ENCODE measurements around the gene TSPAN9. TPM values are rescaled to one million over a fixed set of nuclear protein-coding genes. Genes with fewer than 3 reads are reported as not detected.

TSPAN9 gene, protein sequence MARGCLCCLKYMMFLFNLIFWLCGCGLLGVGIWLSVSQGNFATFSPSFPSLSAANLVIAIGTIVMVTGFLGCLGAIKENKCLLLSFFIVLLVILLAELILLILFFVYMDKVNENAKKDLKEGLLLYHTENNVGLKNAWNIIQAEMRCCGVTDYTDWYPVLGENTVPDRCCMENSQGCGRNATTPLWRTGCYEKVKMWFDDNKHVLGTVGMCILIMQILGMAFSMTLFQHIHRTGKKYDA
- total RNA-seq (under 1 TPM; 0.67 to 0.84 TPM), polyA plus RNA-seq (not detected)

GRCh38 chr12:3076730-3077571, at the start of gene TSPAN9:
Gene TSPAN9, plus strand, starts transcription at chr12:3077379. Its CDS starts 123,815 bp downstream, at chr12:3201194.
- intact Hi-C loops (cut with micrococcal nuclease): no loop called here

GRCh38 chr12:3028108-3028507, 49.1 kb upstream of the TSPAN9 start:
- Mint-ChIP-seq H3K27me3 (peaks cover 3% of the 10 kb centered on the region in 2 donors), H3K36me3 (no peaks in the 10 kb centered on the region), H3K27ac (no peak overlapping the region), H3K4me3 (no peak overlapping the region), H3K4me1 (no peaks in the 10 kb centered on the region), H3K9me3 (no peaks in the 10 kb centered on the region)
- no peaks in the 10 kb centered on the region for H3K36me3 ChIP-seq (ENCODE audit: insufficient read depth, low read length)
- DNase-seq: no peak
- ChIA-PET POLR2A (ENCODE audit: partially characterized antibody) (no interaction called here), CTCF (ENCODE audit: partially characterized antibody) (no interaction called here)
- no peak overlapping the region for H3K4me3 ChIP-seq (ENCODE audit: low read length in 2 of 2)
- H3K4me1 ChIP-seq (ENCODE audit: insufficient read depth, low read length): no peaks in the 10 kb centered on the region
- H3K27me3 ChIP-seq (ENCODE audit: insufficient read depth, low read length): no peaks in the 10 kb centered on the region
- H3K9me3 ChIP-seq (ENCODE audit: control insufficient read depth in 1 of 2, low read length in 2 of 2): no peaks in the 10 kb centered on the region
- H3K27ac ChIP-seq (ENCODE audit: low read depth, low read length): no peak overlapping the region
- intact Hi-C loops (cut with micrococcal nuclease): no loop called here

More at GRCh38 chr12:3076730-3077571, at the start of gene TSPAN9:
- Histone ChIP-seq H3K9me3 (ENCODE audit: control insufficient read depth in 1 of 2, low read length in 2 of 2) (no peaks in the 10 kb centered on the region), H3K4me3 (ENCODE audit: low read length in 2 of 2) (peak within 1 kb of the TSS; percentile 42 to 51), H3K27me3 (ENCODE audit: insufficient read depth, low read length) (no peaks in the 10 kb centered on the region), H3K4me1 (ENCODE audit: insufficient read depth, low read length) (peaks cover 9% of the 10 kb centered on the region), H3K27ac (ENCODE audit: low read depth, low read length) (no peak within 1 kb of the TSS), H3K36me3 (ENCODE audit: insufficient read depth, low read length) (no peaks in the 10 kb centered on the region)
- peaks cover 0 to 1% of the 10 kb centered on the region in 2 donors for H3K36me3 Mint-ChIP-seq
- ChIA-PET POLR2A (ENCODE audit: partially characterized antibody) (no interaction called here), CTCF (ENCODE audit: partially characterized antibody) (interaction anchor here (1.4 kb wide), 1 partner anchor 199 kb away, joined by 6 read pairs; no protein-coding TSS in a partner anchor)
- peak within 1 kb of the TSS; percentile 80 to 88 (median 88) for H3K4me3 Mint-ChIP-seq
- H3K27ac Mint-ChIP-seq: peak within 1 kb of the TSS in 5 of 7 donors; percentile 25 to 76 (median 59)
- DNase-seq: peak; percentile 53 to 66 (median 61)
- peaks cover 2 to 15% (median 12%) of the 10 kb centered on the region in 4 donors for H3K4me1 Mint-ChIP-seq
- peaks cover 0 to 7% of the 10 kb centered on the region in 2 donors for H3K27me3 Mint-ChIP-seq
- H3K9me3 Mint-ChIP-seq: no peaks in the 10 kb centered on the region

- no peaks in the 10 kb centered on the region for H3K9me3 Mint-ChIP-seq
- no peak overlapping the region for H3K4me3 Mint-ChIP-seq
- H3K36me3 ChIP-seq (ENCODE audit: insufficient read depth, low read length): no peaks in the 10 kb centered on the region
- no peak overlapping the region for H3K27ac ChIP-seq (ENCODE audit: low read depth, low read length)
- H3K27me3 Mint-ChIP-seq: peaks cover 3% of the 10 kb centered on the region in 2 donors
- ChIA-PET POLR2A (ENCODE audit: partially characterized antibody) (no interaction called here), CTCF (ENCODE audit: partially characterized antibody) (no interaction called here)
- no peaks in the 10 kb centered on the region for H3K27me3 ChIP-seq (ENCODE audit: insufficient read depth, low read length)
- no peak for DNase-seq
- H3K4me3 ChIP-seq (ENCODE audit: low read length in 2 of 2): no peak overlapping the region
- H3K4me1 ChIP-seq (ENCODE audit: insufficient read depth, low read length): no peaks in the 10 kb centered on the region
- H3K9me3 ChIP-seq (ENCODE audit: control insufficient read depth in 1 of 2, low read length in 2 of 2): no peaks in the 10 kb centered on the region
- intact Hi-C loops (cut with micrococcal nuclease): no loop called here
- H3K27ac Mint-ChIP-seq: no peak overlapping the region
- H3K36me3 Mint-ChIP-seq: no peaks in the 10 kb centered on the region
- no peaks in the 10 kb centered on the region for H3K4me1 Mint-ChIP-seq
These were observed 46.3 kb upstream of the TSPAN9 start for GRCh38 chr12:3030821-3031429.

DNA sequence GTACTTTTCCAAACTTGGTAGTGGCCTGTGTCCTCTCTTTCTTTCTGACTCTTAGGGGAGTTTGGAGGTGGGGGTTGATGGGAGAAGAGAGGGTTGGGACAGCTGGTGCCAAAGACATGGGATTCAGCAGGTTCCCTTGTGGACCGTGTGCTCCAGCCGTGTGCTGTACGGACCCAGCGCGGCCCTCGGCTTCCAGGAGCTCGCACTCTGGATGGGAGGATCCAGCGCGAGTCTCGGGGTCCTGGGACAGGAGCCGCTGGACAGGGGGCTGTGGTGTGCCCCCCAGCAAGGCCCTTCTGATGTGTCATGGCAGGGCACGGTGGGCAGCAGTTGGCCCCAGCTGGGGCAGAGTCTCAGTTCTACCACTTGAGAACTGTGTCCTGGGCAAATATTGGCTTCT, 45.0 kb upstream of the TSPAN9 start:
- Mint-ChIP-seq H3K9me3 (no peaks in the 10 kb centered on the region), H3K27me3 (peaks cover 3% of the 10 kb centered on the region in 2 donors), H3K4me3 (no peak overlapping the region), H3K27ac (no peak overlapping the region), H3K36me3 (no peaks in the 10 kb centered on the region), H3K4me1 (no peaks in the 10 kb centered on the region)
- ChIA-PET POLR2A (ENCODE audit: partially characterized antibody) (no interaction called here), CTCF (ENCODE audit: partially characterized antibody) (interaction anchor here (0.9 kb wide), 1 partner anchor 10 kb away, joined by 3 read pairs; no protein-coding TSS in a partner anchor)
- no peak for DNase-seq
- H3K27me3 ChIP-seq (ENCODE audit: insufficient read depth, low read length): no peaks in the 10 kb centered on the region
- H3K4me3 ChIP-seq (ENCODE audit: low read length in 2 of 2): no peak overlapping the region
- no peaks in the 10 kb centered on the region for H3K9me3 ChIP-seq (ENCODE audit: control insufficient read depth in 1 of 2, low read length in 2 of 2)
- no peaks in the 10 kb centered on the region for H3K4me1 ChIP-seq (ENCODE audit: insufficient read depth, low read length)
- no peaks in the 10 kb centered on the region for H3K36me3 ChIP-seq (ENCODE audit: insufficient read depth, low read length)
- intact Hi-C loops (cut with micrococcal nuclease): no loop called here
- no peak overlapping the region for H3K27ac ChIP-seq (ENCODE audit: low read depth, low read length)

- DNase-seq: no peak
- Mint-ChIP-seq H3K4me3 (no peak overlapping the region), H3K4me1 (no peaks in the 10 kb centered on the region), H3K9me3 (no peaks in the 10 kb centered on the region), H3K27ac (no peak overlapping the region), H3K36me3 (no peaks in the 10 kb centered on the region), H3K27me3 (peaks cover 3% of the 10 kb centered on the region in 2 donors)
- H3K4me3 ChIP-seq (ENCODE audit: low read length in 2 of 2): no peak overlapping the region
- CTCF ChIA-PET (ENCODE audit: partially characterized antibody): interaction anchor here (0.9 kb wide), 1 partner anchor 9 kb away, joined by 3 read pairs; no protein-coding TSS in a partner anchor
- no peaks in the 10 kb centered on the region for H3K9me3 ChIP-seq (ENCODE audit: control insufficient read depth in 1 of 2, low read length in 2 of 2)
- no peaks in the 10 kb centered on the region for H3K36me3 ChIP-seq (ENCODE audit: insufficient read depth, low read length)
- intact Hi-C loops (cut with micrococcal nuclease): no loop called here
- H3K4me1 ChIP-seq (ENCODE audit: insufficient read depth, low read length): no peaks in the 10 kb centered on the region
- POLR2A ChIA-PET (ENCODE audit: partially characterized antibody): no interaction called here
- H3K27ac ChIP-seq (ENCODE audit: low read depth, low read length): no peak overlapping the region
- no peaks in the 10 kb centered on the region for H3K27me3 ChIP-seq (ENCODE audit: insufficient read depth, low read length)
These were observed 44.2 kb upstream of the TSPAN9 start for GRCh38 chr12:3032770-3033538.

GRCh38 chr12:3033539-3033867, 43.7 kb upstream of the TSPAN9 start:
- intact Hi-C loops (cut with micrococcal nuclease): no loop called here
- Histone ChIP-seq H3K27ac (ENCODE audit: low read depth, low read length) (no peak overlapping the region), H3K4me1 (ENCODE audit: insufficient read depth, low read length) (no peaks in the 10 kb centered on the region), H3K9me3 (ENCODE audit: control insufficient read depth in 1 of 2, low read length in 2 of 2) (no peaks in the 10 kb centered on the region), H3K27me3 (ENCODE audit: insufficient read depth, low read length) (no peaks in the 10 kb centered on the region), H3K36me3 (ENCODE audit: insufficient read depth, low read length) (no peaks in the 10 kb centered on the region), H3K4me3 (ENCODE audit: low read length in 2 of 2) (no peak overlapping the region)
- peaks cover 3% of the 10 kb centered on the region in 2 donors for H3K27me3 Mint-ChIP-seq
- H3K27ac Mint-ChIP-seq: no peak overlapping the region
- H3K4me1 Mint-ChIP-seq: no peaks in the 10 kb centered on the region
- POLR2A ChIA-PET (ENCODE audit: partially characterized antibody): no interaction called here
- CTCF ChIA-PET (ENCODE audit: partially characterized antibody): no interaction called here
- DNase-seq: no peak
- no peak overlapping the region for H3K4me3 Mint-ChIP-seq
- H3K36me3 Mint-ChIP-seq: no peaks in the 10 kb centered on the region
- no peaks in the 10 kb centered on the region for H3K9me3 Mint-ChIP-seq
